ENCODE data around the gene CGNL1.

CGNL1 gene

GRCh38 chr15:57518779-57519405 lies 142.6 kb downstream of the CGNL1 start:
- DNase-seq (ENCODE audit: low read depth in 1 of 2, low spot score in 1 of 2), result no peak

- no peak for DNase-seq (ENCODE audit: low read depth in 1 of 2, low spot score in 1 of 2)
Observed at GRCh38 chr15:57519806-57520205, 143.5 kb downstream of the CGNL1 start.

- no peak for DNase-seq (ENCODE audit: low read depth in 1 of 2, low spot score in 1 of 2)
Observed at GRCh38 chr15:57521503-57521902, 145.2 kb downstream of the CGNL1 start.

- no peak for DNase-seq (ENCODE audit: low read depth in 1 of 2, low spot score in 1 of 2)
Observed at GRCh38 chr15:57522148-57522547, 145.8 kb downstream of the CGNL1 start.

GRCh38 chr15:57525581-57525980 lies 149.3 kb downstream of the CGNL1 start:
- DNase-seq (ENCODE audit: low read depth in 1 of 2, low spot score in 1 of 2), result no peak

GRCh38 chr15:57526076-57526475 lies 149.8 kb downstream of the CGNL1 start:
- no peak for DNase-seq (ENCODE audit: low read depth in 1 of 2, low spot score in 1 of 2)

GRCh38 chr15:57526615-57527014 lies 150.3 kb downstream of the CGNL1 start:
- DNase-seq (ENCODE audit: low read depth in 1 of 2, low spot score in 1 of 2), result no peak

GRCh38 chr15:57527382-57528091 lies 151.2 kb downstream of the CGNL1 start:
- DNase-seq (ENCODE audit: low read depth in 1 of 2, low spot score in 1 of 2), result no peak

GRCh38 chr15:57528940-57529565 lies 152.7 kb downstream of the CGNL1 start:
- DNase-seq (ENCODE audit: low read depth in 1 of 2, low spot score in 1 of 2), result no peak

- no peak for DNase-seq (ENCODE audit: low read depth in 1 of 2, low spot score in 1 of 2)
Observed at GRCh38 chr15:57529748-57530147, 153.4 kb downstream of the CGNL1 start.

- no peak for DNase-seq (ENCODE audit: low read depth in 1 of 2, low spot score in 1 of 2)
Observed at GRCh38 chr15:57532731-57533447, 156.6 kb downstream of the CGNL1 start.

- DNase-seq (ENCODE audit: low read depth in 1 of 2, low spot score in 1 of 2), result no peak
Observed at GRCh38 chr15:57533448-57533799, 157.1 kb downstream of the CGNL1 start.

GRCh38 chr15:57534281-57534680 lies 158.0 kb downstream of the CGNL1 start:
- no peak for DNase-seq (ENCODE audit: low read depth in 1 of 2, low spot score in 1 of 2)

GRCh38 chr15:57537072-57537471 lies 160.8 kb downstream of the CGNL1 start:
- DNase-seq (ENCODE audit: low read depth in 1 of 2, low spot score in 1 of 2), result no peak

- no peak for DNase-seq (ENCODE audit: low read depth in 1 of 2, low spot score in 1 of 2)
Observed at GRCh38 chr15:57537488-57538264, 161.4 kb downstream of the CGNL1 start.

GRCh38 chr15:57538265-57538529 lies 161.9 kb downstream of the CGNL1 start:
- no peak for DNase-seq (ENCODE audit: low read depth in 1 of 2, low spot score in 1 of 2)

GRCh38 chr15:57538821-57539220 lies 162.5 kb downstream of the CGNL1 start:
- no peak for DNase-seq (ENCODE audit: low read depth in 1 of 2, low spot score in 1 of 2)

- no peak for DNase-seq (ENCODE audit: low read depth in 1 of 2, low spot score in 1 of 2)
Observed at GRCh38 chr15:57540211-57540610, 163.9 kb downstream of the CGNL1 start.

GRCh38 chr15:57540736-57541135 lies 164.4 kb downstream of the CGNL1 start:
- DNase-seq (ENCODE audit: low read depth in 1 of 2, low spot score in 1 of 2), result no peak

- DNase-seq (ENCODE audit: low read depth in 1 of 2, low spot score in 1 of 2), result no peak
Observed at GRCh38 chr15:57541271-57541670, 165.0 kb downstream of the CGNL1 start.

- no peak for DNase-seq (ENCODE audit: low read depth in 1 of 2, low spot score in 1 of 2)
Observed at GRCh38 chr15:57541805-57542504, 165.7 kb downstream of the CGNL1 start.
